ENCODE results near the gene NR2E1. TPM values are rescaled to one million over a fixed set of nuclear protein-coding genes. Genes with fewer than 3 reads are reported as not detected.

Gene NR2E1
- total and polyA plus RNA-seq, 10 of the 15 experiments (the other 5 are each of a cell fraction or from before 2014, with no cell fraction given), result not detected

GRCh38 chr6:108200186-108200585 lies 34.4 kb downstream of the NR2E1 start:
- peaks cover 4% of the 10 kb centered on the region; the same call in 1 of the 2 replicates for H3K4me1 ChIP-seq (ENCODE audit: control insufficient read depth, insufficient read depth, low read length)
- ChIA-PET CTCF (no interaction called here), RAD21 (ENCODE audit: unreplicated experiment) (no interaction called here), SMC1A (ENCODE audit: uncharacterized antibody, unreplicated experiment) (interaction anchor here (0.7 to 2.1 kb wide), 3 partner anchors 12 to 27 kb away, joined by 3 to 5 read pairs (median 3); no protein-coding TSS in a partner anchor), POLR2A (no interaction called here)
- ATAC-seq (no peak), FAIRE-seq (no peak), DNase-seq (ENCODE audit: low read depth, low spot score) (no peak)
- H3K9ac ChIP-seq (ENCODE audit: control insufficient read depth, insufficient read depth, low read length), result no peak overlapping the region
- no peak overlapping the region for H3K27ac ChIP-seq (ENCODE audit: control insufficient read depth, insufficient read depth)
- no TSS peak for BruUV-seq (replicated peaks)
- H3K36me3 ChIP-seq (ENCODE audit: control insufficient read depth in 2 of 2, insufficient read depth in 2 of 2, low read length in 1 of 2), result no peaks in the 10 kb centered on the region
- H3K4me2 ChIP-seq (ENCODE audit: control insufficient read depth, insufficient read depth), result no peak overlapping the region
- WGBS (ENCODE audit: insufficient coverage, insufficient replicate concordance, low lambda C conversion rate, missing lambda C conversion rate), result 92% methylated on average over 8 of the region's 8 CpGs
- H3K27me3 ChIP-seq (replicated peaks in 1 of 2; ENCODE audit: control insufficient read depth in 2 of 2, insufficient read depth in 2 of 2, low read length in 1 of 2), result no peaks in the 10 kb centered on the region
- H3K9me3 ChIP-seq (replicated peaks; ENCODE audit: control insufficient read depth, insufficient read depth, low read length), result no peaks in the 10 kb centered on the region
- H3K79me2 ChIP-seq (ENCODE audit: control insufficient read depth, insufficient read depth, low read length), result no peaks in the 10 kb centered on the region
- H4K20me1 ChIP-seq (ENCODE audit: control insufficient read depth, insufficient read depth), result no peaks in the 10 kb centered on the region
- in situ Hi-C loops (cut with MboI), result no loop called here
- no peak for TF ChIP-seq RFX5 (IDR thresholded peaks at IDR 0.05; ENCODE audit: low read depth, low read length)
- TF ChIP-seq E2F4 (IDR thresholded peaks at IDR 0.05; ENCODE audit: low read depth, low read length), result no peak
- TF ChIP-seq MXI1 (IDR thresholded peaks at IDR 0.05; ENCODE audit: low read depth, low read length), result no peak
- TF ChIP-seq ZNF24 (IDR thresholded peaks at IDR 0.05), result no peak
- TF ChIP-seq ZNF622 (IDR thresholded peaks at IDR 0.05), result no peak
- no peak for TF ChIP-seq ASH2L (IDR thresholded peaks at IDR 0.05; ENCODE audit: borderline replicate concordance, low read depth)
- no peak for TF ChIP-seq E2F8 (IDR thresholded peaks at IDR 0.05; ENCODE audit: low read depth, partially characterized antibody)
- TF ChIP-seq ATF2 (IDR thresholded peaks at IDR 0.05; ENCODE audit: low read length), result no peak
- TF ChIP-seq MTA3 (IDR thresholded peaks at IDR 0.05; ENCODE audit: borderline replicate concordance, low read length), result no peak
- no peak for TF ChIP-seq NRF1 (conservative IDR thresholded peaks at IDR 0.05; ENCODE audit: low read depth, low read length)
- no peak for TF ChIP-seq BMI1 (IDR thresholded peaks at IDR 0.05; ENCODE audit: borderline replicate concordance)
- TF ChIP-seq NBN (IDR thresholded peaks at IDR 0.05), result no peak
- no peak for TF ChIP-seq IKZF2 (IDR thresholded peaks at IDR 0.05)
- TF ChIP-seq MTA2 (IDR thresholded peaks at IDR 0.05; ENCODE audit: low read depth), result no peak
- no peak for TF ChIP-seq MEF2B (IDR thresholded peaks at IDR 0.05; ENCODE audit: partially characterized antibody, poor library complexity, severe bottlenecking)
- no peak for TF ChIP-seq MYB (IDR thresholded peaks at IDR 0.05; ENCODE audit: borderline replicate concordance, low read depth, low read length)
- TF ChIP-seq NR2C1 (IDR thresholded peaks at IDR 0.05), result no peak
- intact Hi-C loops (cut with micrococcal nuclease; ENCODE audit: unreplicated experiment), result no loop called here
- no peak overlapping the region for H2AFZ ChIP-seq (ENCODE audit: control insufficient read depth, low read depth, low read length)
- H3K4me3 ChIP-seq, result no peak overlapping the region

Measured in GM12878 (cell line).